ENCODE results near the gene OR5AC2.

Gene OR5AC2
- total RNA-seq, result 0 reads per million in 2 donors

- DNase-seq, result no peak
Measured at GRCh38 chr3:98086873-98087272, at the start of gene OR5AC2. OR5AC2 (plus strand) TSS chr3:98087173; CDS start chr3:98087173, 0 bp downstream.

DNA sequence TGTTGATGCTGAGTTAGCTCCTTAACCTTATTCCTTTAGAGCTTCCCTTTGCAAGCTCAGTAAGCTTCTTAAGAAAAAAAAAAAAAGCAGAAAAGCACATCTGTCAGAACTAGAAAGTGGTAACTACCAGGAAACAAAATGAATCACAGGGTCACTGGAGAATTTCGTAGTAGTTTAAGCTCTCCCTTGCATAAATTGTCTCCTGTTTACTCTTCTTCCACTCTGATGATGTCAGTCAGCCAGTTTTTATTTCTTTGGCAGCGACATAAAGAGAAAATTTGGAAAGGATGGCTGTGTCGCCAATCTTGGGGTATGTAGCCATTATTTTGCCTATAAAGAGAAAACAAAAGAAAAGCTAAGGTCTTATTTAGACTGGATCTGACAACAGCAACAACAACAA, 48.7 kb upstream of the OR5AC2 start:
- no peak for DNase-seq

GRCh38 chr3:98038876-98039275, 48.1 kb upstream of the OR5AC2 start:
- DNase-seq, result no peak

DNA sequence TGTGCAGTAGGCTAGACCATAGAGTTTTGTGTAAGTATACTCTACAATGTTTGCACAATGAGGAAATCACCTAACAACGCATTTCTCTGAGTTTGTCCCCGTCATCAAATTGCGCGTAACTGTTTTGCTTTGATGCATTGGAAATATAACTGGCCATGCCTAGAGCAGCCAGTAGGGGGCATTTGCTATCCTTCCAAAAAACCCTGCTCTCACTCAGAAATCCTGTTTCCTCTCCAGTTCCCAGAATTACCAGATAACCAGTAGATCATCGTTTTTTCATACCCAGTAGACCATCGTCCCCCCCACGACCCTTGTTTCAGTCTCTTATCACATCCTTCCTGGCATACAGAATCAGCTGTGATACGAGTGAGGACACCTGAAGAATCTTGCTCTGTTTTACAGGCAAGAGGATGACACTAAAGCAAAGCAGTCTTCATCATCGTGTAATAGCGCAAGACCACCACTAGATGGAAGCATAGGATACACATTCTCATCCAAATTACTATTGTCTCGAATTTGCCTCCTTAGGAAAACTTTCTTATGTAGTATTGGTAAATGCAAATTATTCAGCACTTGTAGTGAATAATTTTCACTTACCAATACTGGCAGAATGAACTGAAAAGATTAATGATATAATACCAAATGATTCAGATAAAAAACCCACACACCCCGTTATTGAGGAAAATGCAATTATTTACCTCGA, 47.5 kb upstream of the OR5AC2 start:
- DNase-seq, result peak; percentile 57

DNA sequence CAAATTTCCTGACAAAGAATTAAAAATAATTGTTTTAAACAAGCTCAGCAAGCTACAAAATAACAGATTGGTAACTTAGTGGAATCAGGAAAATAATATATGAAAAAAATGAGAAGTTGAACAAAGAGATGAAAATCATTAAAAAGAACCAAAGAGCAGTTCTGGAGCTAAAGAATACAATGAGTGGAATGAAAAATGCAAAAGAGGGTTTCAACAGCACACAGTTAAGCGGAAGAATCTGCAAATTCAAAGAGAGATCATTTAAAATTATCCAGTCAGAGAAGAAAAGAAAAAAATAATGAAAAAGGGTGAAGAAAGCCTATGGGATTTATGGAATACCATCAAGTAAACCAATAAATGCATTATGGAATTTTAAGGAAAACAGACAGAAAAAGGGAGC, 45.6 kb upstream of the OR5AC2 start:
- DNase-seq, result no peak

GRCh38 chr3:98048586-98048985, 38.4 kb upstream of the OR5AC2 start:
- DNase-seq, result no peak

DNA sequence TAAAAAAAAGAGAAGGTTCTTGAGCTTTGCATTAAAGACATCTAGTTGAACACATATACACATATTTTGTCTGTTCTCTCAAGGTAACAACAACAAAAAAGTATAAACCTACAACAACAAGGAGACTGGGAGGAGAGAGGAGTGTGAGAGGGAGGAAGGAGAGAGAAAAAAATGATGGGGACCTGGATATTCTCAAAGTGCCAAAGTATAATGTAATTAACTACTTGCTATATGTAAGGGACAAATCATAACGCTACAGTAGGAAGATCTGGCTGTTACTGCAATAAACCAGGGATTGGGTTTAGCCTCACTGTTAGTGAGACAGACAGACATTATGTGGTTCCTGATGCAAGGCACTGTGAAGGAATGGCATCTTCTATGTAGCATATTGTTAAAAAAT, 37.7 kb upstream of the OR5AC2 start:
- DNase-seq, result no peak

- DNase-seq, result no peak
Measured at GRCh38 chr3:98056035-98056434, 30.9 kb upstream of the OR5AC2 start.

- DNase-seq, result no peak
Measured at GRCh38 chr3:98057631-98058030, 29.3 kb upstream of the OR5AC2 start.

GRCh38 chr3:98058244-98058960, 28.6 kb upstream of the OR5AC2 start:
- no peak for DNase-seq

DNA sequence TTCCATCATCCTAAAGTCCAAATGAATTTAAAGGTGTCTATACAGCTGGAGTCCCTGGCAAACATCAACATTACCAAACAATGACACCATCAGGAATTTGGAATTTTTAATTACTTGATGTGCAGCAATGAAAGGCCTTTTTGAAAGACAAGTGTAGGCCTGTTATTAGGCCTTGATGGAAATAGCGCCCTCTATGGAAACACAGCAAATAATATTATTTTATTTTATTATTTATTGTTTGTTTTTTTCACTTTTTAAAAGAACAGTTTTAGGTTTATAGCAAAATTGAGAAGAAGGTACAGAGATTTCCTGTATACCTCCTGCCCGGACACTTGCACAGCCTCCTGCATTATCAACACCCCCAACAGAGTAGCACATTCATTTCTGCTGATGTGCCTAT, 18.1 kb upstream of the OR5AC2 start:
- no peak for DNase-seq

GRCh38 chr3:98070840-98071239, 16.1 kb upstream of the OR5AC2 start:
- DNase-seq, result no peak

DNA sequence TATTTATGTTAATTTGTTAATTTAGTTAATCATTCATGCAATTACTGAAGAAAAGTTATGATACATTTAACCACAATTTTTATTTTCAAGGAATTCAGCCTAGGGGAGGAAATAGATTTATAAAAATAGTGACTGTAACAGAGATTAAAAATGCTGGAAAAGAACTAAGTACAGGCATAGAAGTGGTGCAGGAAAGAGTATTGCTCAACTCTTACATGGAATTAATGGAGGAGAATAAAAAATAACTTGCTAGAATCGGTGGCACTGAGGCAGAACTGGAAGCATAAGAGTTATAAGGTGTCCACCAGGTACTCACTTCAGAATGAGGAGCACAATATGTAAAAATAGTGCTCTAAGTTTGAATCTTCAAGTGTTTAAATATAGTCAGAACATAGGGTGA, 13.5 kb upstream of the OR5AC2 start:
- no peak for DNase-seq

GRCh38 chr3:98095882-98096281, 8.9 kb downstream of the OR5AC2 start:
- no peak for DNase-seq

GRCh38 chr3:98099848-98100247, 12.9 kb downstream of the OR5AC2 start:
- no peak for DNase-seq

DNA sequence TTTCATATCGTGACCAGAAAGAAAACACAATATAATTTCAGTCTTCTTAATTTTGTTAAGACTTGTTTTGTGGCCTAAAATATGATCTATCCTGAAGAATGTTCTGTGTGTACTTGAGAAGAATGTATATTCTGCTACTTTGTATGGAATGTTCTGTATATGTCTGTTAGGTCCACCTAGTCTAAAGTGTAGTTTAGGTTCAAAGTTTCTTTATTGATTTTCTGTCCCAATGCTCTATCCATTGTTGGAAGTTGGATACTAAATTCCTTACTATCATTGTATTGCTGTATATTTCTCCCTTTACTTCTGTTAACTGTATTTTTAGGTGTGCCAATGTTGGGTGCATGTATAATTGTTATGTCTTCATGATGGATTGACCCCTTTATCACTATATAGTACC, 21.2 kb downstream of the OR5AC2 start:
- no peak for DNase-seq

DNA sequence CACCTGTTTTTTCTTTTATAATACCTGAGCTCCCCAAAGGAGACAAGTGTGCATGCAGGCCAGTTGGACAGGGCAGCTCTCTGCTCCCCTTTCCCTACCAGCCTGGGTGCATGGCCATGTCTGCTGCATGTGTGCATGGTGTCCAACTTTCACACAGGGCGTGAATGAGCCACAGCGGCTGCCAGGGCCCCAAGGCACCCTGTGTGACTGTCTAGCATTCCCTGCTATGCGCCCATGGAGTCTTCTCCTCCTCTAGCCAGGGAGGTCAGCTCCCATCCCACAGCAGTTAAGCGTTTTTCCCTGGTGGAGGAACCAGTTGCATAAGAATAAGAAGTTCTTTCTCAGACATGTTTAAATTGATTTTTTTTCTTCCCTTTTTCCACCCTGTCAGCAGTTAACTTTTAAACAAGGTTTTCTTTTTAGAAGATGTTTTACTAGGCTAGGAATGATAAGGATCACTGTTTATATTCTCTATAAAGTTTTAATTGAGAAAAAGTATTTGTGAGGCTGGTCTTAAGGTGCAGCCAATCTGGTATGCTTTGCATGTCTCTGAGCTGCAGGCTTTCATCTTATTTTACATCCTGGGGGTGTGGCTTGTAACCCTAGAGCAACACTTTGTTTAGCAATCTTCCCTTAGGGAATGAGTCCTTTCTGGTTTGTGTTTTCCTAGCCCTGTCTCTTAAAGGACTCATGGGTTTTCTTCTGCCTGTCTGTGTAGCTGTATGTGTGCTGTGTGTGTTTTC, 23.0 kb downstream of the OR5AC2 start:
- no peak for DNase-seq

GRCh38 chr3:98110550-98110908, 23.6 kb downstream of the OR5AC2 start:
- DNase-seq, result no peak

DNA sequence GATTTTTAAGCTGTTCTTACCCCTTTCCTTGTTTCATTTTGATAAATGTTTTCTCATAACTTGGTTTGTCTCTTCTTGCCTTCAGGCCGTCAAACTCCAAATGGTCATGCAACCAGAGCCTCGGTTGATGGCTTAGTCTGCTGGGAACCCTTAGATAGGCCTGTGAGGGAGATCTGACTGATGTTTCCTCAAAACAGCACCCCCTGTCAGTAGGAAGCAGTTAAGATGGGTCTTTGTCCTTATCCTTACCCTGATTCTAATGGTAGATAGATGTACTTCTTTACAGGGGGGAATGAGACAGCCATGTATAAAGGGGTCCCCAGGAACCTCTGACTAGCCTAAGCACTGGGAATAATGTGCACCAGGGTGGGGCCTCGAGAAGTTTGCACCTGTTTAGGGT, 27.3 kb downstream of the OR5AC2 start:
- DNase-seq, result no peak

DNA sequence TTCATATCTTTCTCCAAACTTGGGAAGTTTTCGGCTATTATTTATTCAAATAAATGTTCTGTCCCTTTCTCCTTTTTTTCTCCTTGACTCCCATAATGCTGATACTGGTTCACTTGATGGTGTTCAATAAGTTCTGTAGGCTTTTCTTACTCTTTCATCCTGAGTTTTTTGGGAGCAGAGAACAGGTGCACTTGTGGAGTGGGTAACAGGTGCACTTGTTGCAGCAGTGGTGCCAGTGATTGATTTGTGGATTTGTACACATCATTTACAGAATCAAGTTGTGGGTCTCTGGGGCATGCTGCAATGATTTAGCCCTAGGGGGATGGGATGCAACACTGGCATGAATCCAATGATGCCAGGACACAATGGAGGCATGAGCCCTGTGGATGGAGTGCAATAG, 28.7 kb downstream of the OR5AC2 start:
- no peak for DNase-seq

- no peak for DNase-seq
Measured at GRCh38 chr3:98130421-98130820, 43.4 kb downstream of the OR5AC2 start, which contains the start of gene OR5H1. OR5H1 (plus strand) TSS chr3:98130721; CDS start chr3:98132698, 1,977 bp downstream.

GRCh38 chr3:98136631-98137030, 49.7 kb downstream of the OR5AC2 start:
- DNase-seq, result no peak
